HG03442 (cell line): ENCODE results near the gene ANKRD7.
"Not testable (repeated sequence)": the region's sequence is repeated elsewhere in the genome, so short reads cannot be mapped to it uniquely, and the experiment has no call there.

ENCODE experiments used
- ATAC-seq: cut with Tn5 transposase; IDR thresholded peaks from one replicate; pipeline ENCODE4 v1.9.1; 2021; ENCODE audit warnings: mild to moderate bottlenecking, moderate library complexity; ENCODE audit not compliant: unreplicated experiment

ANKRD7 gene

DNA sequence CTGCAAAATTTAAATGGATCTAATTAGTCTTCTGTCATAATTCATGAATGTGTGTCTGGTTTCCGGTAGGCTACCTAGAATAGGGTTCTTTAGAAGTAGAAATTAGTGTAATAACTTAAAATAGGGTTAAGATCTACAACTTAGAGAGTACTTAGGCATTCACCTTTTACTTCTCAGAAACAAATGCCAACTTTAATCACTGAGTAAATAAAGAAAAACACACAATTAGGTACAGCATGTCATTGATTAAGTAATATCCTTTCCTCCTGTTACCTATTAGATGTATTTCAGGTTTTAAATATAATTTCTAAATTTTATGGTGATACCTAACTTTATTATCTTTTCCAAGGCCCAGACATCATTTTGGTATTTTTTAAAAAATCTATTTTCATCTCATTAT lies 9.3 kb downstream of the ANKRD7 start:
- ATAC-seq: no peak

DNA sequence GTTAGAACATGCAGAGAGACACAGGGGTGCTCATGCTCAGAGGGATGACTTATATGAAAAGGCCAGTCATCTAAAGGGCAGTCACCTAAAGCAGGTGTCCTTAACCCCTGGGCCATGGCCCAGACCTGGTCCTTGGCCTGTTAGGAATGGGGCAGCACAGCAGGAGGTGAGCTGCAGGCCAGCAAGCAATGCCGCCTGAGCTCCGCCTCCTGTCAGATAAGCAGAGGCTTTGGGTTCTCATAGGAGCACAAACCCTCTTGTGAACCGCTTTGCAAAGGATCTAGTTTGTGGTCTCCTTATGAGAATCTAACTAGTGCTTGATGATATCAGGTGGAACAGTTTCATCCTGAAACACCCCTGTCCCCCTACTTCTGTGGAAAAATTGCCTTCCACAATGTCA lies 14.5 kb downstream of the ANKRD7 start:
- no peak for ATAC-seq

DNA sequence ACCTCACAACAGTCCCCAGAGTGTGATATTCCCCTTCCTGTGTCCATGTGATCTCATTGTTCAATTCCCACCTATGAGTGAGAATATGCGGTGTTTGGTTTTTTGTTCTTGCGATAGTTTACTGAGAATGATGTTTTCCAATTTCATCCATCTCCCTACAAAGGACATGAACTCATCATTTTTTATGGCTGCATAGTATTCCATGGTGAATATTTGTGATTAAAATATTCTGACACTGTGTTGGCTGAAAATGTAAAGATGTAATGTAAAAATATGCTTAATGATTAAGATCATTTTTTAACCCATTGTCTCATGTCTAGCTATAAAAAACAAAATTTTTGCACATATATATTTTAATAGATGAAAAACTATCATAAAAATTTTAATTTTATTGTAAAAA lies 15.8 kb downstream of the ANKRD7 start:
- ATAC-seq: not testable (repeated sequence)

DNA sequence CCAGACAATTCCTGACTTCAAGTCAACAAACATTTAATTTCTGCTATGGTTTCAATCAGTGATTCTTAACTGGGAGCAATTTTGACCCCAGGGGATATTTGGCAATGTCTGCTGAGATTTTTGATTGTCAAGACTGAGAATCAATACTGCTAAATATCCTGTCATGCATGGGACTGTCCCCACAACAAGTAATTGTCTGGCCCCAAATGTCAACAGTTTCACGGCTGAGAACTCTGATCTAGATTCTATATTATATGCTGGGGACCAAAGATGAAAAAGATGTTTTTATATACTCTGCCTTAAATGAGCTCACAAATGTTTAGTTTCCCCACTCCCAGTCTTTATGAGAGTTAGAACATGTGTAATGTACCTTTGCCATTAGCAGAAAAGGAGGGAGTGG lies 19.2 kb downstream of the ANKRD7 start:
- ATAC-seq: no peak

DNA sequence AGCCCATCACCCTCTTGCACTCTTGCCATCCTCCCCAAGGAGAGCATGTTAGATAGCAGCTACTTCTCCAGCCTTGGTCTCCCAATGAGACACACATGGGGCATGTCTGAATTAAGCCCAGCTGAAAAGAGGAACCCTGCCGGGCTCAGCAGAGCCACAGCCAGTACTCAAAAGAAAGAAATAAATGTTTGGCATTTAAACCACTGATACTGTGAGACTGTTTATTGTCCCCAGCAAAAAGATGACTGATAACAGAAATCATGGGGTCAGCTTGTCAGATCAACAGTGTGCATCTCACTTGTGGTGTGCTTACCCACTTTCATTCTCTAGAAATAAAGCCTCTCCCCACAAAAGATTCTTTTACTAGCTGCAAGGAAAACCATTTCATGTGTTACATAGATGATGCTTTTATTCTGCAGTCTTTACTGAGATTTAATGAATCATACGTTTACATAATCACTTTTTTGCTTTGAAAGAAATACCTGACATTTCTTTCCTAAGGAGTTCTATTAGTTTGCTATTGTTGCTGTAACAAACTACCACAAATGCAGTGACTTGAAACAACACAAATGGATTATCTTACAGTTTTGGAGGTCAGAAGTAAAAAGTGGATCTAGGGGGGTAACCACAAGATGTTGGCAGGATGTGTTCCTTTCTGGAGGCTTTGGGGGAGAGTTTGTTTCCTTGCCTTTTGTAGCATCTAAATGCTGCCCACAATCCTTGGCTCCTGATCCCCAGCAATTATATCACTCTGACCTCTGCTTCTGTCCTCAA lies 20.9 kb downstream of the ANKRD7 start:
- ATAC-seq: peak; percentile 83

DNA sequence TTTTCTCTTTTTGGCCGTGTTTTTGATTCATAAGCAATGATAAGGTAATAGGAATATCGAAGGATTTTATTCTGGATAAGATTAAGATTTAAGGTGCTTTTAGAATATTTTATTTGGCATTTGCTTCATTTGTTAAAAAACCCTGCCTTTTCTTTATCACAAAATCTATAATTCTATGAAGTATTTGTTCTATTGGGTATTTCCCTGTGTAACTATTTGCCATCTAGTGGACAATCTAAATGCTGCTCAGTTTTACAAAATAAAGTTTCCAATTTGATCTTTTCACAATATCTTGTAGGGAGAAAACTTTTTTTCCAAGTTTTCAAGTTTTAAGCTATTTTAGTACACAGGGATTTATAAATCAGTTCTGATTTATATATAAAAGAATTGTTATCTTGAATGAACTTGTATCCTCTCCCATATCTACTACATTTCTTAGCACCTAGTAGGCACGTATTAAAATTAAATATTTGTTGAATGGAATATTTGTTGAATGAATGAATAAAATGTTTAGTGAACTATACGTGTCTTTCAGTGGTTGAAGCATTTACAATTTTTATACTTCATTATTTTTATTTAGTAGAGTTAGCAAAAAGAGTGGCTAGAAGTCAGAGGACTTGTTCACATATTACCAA lies 26.5 kb downstream of the ANKRD7 start:
- ATAC-seq: no peak

DNA sequence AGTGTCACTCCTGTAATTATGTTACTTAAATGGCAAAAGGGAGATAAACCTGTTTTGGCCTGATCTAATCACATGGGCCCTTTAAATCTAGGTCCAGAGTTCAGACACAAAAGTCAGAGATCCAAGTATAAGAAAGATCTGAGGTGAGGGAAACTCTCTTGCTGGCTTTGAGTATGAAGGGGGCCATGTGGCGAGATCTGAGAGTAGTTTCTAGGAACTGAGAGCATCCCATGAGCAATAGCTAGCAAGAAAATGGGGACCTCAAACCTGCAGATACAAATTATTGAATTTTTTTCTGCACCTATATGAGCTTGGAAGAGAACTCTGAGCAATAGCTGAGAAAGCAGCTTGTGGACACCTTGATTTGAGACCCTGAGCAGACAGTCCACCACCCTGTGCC lies 27.6 kb downstream of the ANKRD7 start:
- no peak for ATAC-seq

DNA sequence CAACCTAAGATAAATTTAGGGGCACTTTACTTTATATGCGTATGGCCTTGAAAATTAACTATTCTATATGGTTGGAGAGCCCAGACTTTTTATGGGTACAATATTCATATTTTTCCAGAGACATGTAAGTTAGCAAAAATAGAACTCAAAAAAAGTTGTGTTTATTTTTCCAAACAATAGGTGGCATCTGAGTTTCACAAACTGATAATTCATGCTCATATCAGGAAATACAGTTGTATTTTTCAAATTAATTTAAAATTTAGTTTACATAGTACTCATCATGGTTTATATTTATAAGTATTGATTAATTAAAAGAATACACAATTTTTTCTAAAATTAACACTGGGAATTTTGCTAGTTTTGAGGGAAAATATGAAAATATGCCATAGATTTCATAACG lies 34.6 kb downstream of the ANKRD7 start:
- ATAC-seq: no peak

DNA sequence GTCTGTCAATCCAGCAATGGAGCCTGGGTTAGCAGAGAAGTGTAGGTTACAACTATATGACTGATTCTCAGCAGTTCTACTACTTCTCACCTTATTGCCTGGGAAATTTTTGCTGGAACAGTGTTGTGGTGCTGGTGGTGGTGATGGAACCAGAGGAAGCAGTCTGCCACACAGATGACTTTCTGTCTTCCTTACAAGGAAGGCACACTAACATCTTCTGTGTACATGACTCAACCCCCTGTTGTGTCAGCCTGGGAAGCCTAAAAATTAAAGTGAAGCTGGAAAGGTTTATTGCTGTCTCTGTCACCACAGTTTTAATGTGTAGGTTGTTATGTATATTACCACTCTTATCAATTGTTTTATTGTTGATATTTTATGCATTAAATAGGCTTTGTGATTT lies 40.3 kb downstream of the ANKRD7 start:
- ATAC-seq: no peak

DNA sequence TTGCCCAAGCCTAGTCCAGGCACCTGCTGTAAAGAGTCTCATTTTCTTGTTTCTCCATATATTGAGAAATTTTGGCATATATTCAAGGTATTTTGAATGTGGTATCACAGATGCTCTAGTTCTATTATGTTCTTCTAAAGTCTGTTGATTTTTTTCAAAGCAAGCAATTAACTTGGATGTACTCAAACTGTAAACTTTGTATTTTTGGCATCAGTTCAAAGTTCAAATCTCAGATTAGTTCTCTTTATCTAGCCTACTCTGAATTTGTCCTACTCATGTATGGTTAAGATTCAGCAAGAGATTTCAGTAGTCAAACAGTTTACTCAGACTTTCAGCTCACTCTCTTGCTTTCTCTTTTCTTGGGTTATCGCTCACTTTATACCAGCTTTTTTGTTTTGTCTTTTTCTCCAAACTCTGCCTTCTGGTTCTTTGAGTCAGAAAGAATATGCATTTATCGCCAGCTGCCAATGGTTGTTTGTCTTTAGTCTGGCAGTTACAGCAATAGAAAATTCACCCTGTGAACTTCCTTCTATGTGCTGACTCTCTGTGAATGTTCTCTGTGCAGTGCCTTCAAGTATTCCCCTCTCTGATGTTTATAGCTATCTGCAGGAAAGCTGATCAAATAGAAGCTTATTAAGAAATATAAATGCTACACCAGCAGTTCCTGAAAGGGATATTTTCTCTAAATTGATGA lies 56.0 kb downstream of the ANKRD7 start:
- no peak for ATAC-seq

DNA sequence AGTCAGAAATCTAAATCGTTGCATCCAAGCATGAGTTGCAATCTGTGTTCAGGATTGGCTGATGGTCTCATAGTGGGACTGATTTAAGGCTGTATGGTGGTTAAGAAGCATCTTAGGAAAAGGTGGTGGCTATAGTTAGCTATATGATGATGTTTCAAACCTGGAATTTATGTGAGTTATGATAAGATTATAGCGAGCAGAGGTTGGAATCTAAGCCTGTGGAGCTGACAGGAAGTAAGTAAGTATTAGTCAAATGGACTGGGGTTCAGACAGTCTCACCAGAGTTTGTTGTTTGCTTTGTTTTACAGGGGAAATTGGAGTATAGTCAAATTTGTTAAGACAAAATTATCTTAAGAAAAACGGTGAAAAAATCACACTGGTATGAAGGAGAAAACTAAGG lies 56.7 kb downstream of the ANKRD7 start:
- ATAC-seq: no peak

DNA sequence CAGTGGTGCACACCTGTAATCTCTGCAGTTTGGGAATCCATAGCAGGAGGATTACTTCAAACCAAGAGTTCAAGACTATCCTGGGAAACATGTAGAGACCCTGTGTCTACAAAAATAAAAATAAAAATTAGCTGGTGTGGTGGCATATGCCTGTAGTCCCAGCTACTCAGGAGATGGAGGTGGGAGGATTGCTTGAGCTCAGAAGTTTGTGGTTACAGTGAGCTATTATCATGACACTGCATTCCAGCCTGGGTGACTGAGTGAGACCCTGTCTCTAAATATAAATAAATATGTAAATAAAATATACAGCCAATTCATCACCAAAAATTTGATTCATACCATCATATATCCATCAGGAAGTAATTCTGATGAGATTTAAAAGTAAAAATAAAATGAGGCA lies 60.9 kb downstream of the ANKRD7 start:
- ATAC-seq: no peak

DNA sequence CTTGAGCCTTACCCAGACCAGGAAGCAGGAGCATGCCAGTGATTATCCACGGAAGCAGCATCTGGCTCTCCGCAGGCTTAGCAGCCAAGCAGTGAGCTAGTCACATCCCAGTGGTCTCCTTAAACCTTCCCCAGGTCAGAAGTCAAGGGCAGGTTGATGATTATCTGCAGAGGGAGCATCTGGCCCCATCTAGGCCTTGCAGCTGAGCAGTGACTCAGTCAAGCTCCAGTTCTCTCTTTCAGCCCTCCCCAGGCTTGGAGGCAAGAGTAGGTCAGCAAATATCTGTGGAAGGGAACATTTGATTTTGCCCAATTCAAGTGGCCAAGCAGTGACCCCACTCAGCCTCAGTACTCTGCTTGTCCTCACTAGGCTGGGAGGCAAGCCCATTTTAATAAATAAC lies 61.6 kb downstream of the ANKRD7 start:
- ATAC-seq: no peak

DNA sequence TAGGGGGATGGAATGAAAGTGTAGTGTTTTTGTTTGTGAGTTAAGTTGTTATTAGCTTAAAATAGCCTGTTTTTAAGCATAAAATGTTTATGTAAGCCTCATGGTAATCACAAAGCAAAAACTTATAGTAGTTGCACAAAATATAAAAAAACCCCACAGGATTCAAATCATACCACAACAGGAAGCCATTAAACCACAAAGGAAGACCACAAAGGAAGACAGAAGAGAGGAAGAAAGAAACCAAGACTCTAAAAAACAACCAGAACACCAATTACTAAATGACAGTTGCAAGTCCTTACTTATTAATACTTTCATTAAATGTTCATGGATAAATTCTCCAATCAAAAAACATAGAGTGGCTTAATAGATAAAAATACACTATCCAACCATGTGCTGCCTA lies 63.6 kb downstream of the ANKRD7 start:
- ATAC-seq: peak; percentile 82

DNA sequence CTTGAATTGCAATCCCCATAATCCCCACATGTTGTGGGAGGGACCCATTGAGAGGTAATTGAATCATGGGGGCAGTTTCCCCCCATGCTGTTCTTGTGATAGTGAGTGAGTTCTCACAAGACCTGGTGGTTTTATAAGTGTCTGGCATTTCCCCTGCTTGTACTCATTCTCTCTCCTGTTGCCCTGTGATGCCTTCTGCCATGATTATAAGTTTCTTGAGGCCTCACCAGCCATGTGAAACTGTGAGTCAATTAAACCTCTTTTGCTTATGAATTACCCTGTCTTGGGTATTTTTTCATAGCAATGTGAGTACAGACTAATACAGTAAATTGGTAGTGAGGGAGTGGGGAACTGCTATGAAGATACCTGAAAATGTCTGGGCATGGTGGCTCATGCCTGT lies 65.0 kb downstream of the ANKRD7 start:
- no peak for ATAC-seq
